ENCODE results near the gene CKLF. TPM values are rescaled to one million over a fixed set of nuclear protein-coding genes. Genes with fewer than 3 reads are reported as not detected.

The CKLF gene
- total RNA-seq, 1 donor from 2014 or later: 159 TPM

Other genes starting within 250 kb of the CKLF start
- not detected in 2 replicates for gene CDH5, start 185.9 kb upstream of the CKLF start, total RNA-seq
- not detected in 2 replicates for gene BEAN1, start 125.3 kb upstream of the CKLF start, total RNA-seq
- gene TK2, start 2.5 kb upstream of the CKLF start, total RNA-seq: 7.3 and 8.4 TPM in 2 replicates
- gene CMTM1, start 13.9 kb downstream of the CKLF start, total RNA-seq: 12.5 and 13.9 TPM in 2 replicates
- gene CMTM2, start 26.9 kb downstream of the CKLF start, total RNA-seq: 0.80 and 1.2 TPM in 2 replicates
- gene CMTM3, start 52.1 kb downstream of the CKLF start, total RNA-seq: 93.1 and 94.1 TPM in 2 replicates
- gene CMTM4, start 144.2 kb downstream of the CKLF start, total RNA-seq: 3.3 and 3.9 TPM in 2 replicates
- 55.7 and 60.3 TPM in 2 replicates for gene DYNC1LI2, start 199.0 kb downstream of the CKLF start, total RNA-seq
- 0.29 TPM in 1 of 2 replicates, not detected in the other for gene TERB1, start 249.0 kb downstream of the CKLF start, total RNA-seq